Natural killer cell (primary cell): ENCODE measurements around the gene EXOC4. TPM values are rescaled to one million over a fixed set of nuclear protein-coding genes. Genes with fewer than 3 reads are reported as not detected.
"Not testable (repeated sequence)": the region's sequence is repeated elsewhere in the genome, so short reads cannot be mapped to it uniquely, and the experiment has no call there.

Experiments
- ATAC-seq, 3 donors: fragments of 150-1000 bp in 2 of 3; fragments of 200-7000 bp in 1 of 3; cut with Tn5 transposase; 1 replicate in 1 of 3; 2 replicates in 2 of 3; pipeline ENCODE4 v1.10.0; 2021; ENCODE audit warnings: mild to moderate bottlenecking in 2 of 3, moderate library complexity in 2 of 3
- DNase-seq, 2 donors: peaks; one replicate each; pipeline versions ENCODE4 v3.0.0 to v3.0.0-alpha.2; 2013 to 2021; ENCODE audit warnings: mixed read lengths in 1 of 2
- H3K27ac ChIP-seq: one replicate; pipeline ENCODE4 v1.5.1; 2013; ENCODE audit warnings: mild to moderate bottlenecking, low read length
- H3K27me3 ChIP-seq: one replicate; pipeline ENCODE4 v1.6.1; 2013; ENCODE audit warnings: low read length; ENCODE audit not compliant: control insufficient read depth, insufficient read depth
- H3K36me3 ChIP-seq: one replicate; pipeline ENCODE4 v1.6.1; 2013; ENCODE audit warnings: low read length; ENCODE audit not compliant: control insufficient read depth, insufficient read depth
- H3K4me1 ChIP-seq: one replicate; pipeline ENCODE4 v1.6.1; 2013; ENCODE audit warnings: low read length; ENCODE audit not compliant: control insufficient read depth, insufficient read depth
- H3K4me3 ChIP-seq: one replicate; pipeline ENCODE4 v1.5.1; 2013; ENCODE audit warnings: low read length
- H3K9me3 ChIP-seq: one replicate; pipeline ENCODE4 v1.6.1; 2013; ENCODE audit warnings: low read length; ENCODE audit not compliant: control insufficient read depth, insufficient read depth
- H3K27ac Mint-ChIP-seq, 2 donors: one replicate each; pipeline ENCODE4 v1.8.0; 2022; ENCODE audit warnings: mild to moderate bottlenecking in 2 of 2, mixed read lengths in 2 of 2, moderate library complexity in 1 of 2
- H3K27me3 Mint-ChIP-seq, 2 donors: one replicate each; pipeline ENCODE4 v1.8.0; 2022; ENCODE audit warnings: low read depth in 2 of 2, mixed read lengths in 2 of 2
- H3K36me3 Mint-ChIP-seq: one replicate; pipeline ENCODE4 v1.8.0; 2022; ENCODE audit warnings: mixed read lengths
- H3K4me1 Mint-ChIP-seq, 2 donors: one replicate each; pipeline ENCODE4 v1.8.0; 2022; ENCODE audit warnings: mixed read lengths in 2 of 2
- H3K4me3 Mint-ChIP-seq: one replicate; pipeline ENCODE4 v1.8.0; 2022; ENCODE audit warnings: mild to moderate bottlenecking, moderate library complexity, mixed read lengths
- H3K9me3 Mint-ChIP-seq, 2 donors: one replicate each; pipeline ENCODE4 v1.8.0; 2022; ENCODE audit warnings: mixed read lengths in 2 of 2
- WGBS: methylation state at CpG from one replicate; pipeline ENCODE4 v1.1.7; 2013; ENCODE audit warnings: missing lambda C conversion rate; ENCODE audit not compliant: insufficient coverage; 5-methylcytosine and 5-hydroxymethylcytosine counted together
- intact Hi-C: fragments of 100-400 bp; cut with micrococcal nuclease; formaldehyde crosslinking; loops from one replicate; pipeline ENCODE4 v1.14.2; 2022
- total RNA-seq, 4 donors: library from RNA; stranded (reverse); fragments of 120-200 nt in 1 of 4; gene quantifications; one replicate each; pipeline versions ENCODE4 v1.2.3 to v1.2.4, GENCODE V29; 2013 to 2022
- TF ChIP-seq, protein P1 (sequence below): fragments of 200-600 bp; IDR thresholded peaks from one replicate; pipeline ENCODE4 v1.8.0; 2022; ENCODE audit warnings: antibody characterized with exemption

EXOC4 gene
- total RNA-seq, 3 donors from 2014 or later (not counting 1 experiment from before 2014, with no cell fraction given) = 105 to 148 (median 123) TPM

DNA sequence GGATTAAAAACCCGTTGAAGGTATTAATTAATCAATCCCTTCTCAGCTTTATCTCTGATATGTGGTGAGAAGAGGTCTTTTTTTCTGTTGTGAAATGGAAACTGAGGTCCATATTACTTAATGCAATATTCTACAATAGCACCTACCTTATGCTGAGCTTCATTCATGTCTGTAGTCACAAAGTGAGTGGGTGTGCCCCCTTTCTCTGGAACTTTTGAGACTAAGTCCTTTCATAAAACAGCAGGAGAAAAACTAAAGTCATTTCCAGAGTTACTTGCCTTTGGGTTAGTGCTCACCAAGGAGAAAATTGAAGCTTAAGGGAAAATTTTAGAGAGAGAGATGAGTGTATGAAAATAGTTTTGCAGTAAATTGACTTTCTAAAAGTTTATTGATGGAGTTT, 61.2 kb downstream of the EXOC4 start:
- ATAC-seq (no peak), DNase-seq (no peak)
- peaks cover 15 to 18% of the 10 kb centered on the region in 2 donors for H3K4me1 Mint-ChIP-seq
- Histone ChIP-seq H3K36me3 (peaks cover under 1% of the 10 kb centered on the region), H3K9me3 (no peaks in the 10 kb centered on the region), H3K4me1 (no peaks in the 10 kb centered on the region), H3K27ac (no peak overlapping the region), H3K4me3 (no peak overlapping the region), H3K27me3 (no peaks in the 10 kb centered on the region)
- WGBS = no CpG with 5 or more reads among the region's 1 CpG
- no peaks in the 10 kb centered on the region for H3K9me3 Mint-ChIP-seq
- no peak overlapping the region for H3K4me3 Mint-ChIP-seq
- no peak overlapping the region for H3K27ac Mint-ChIP-seq
- TF ChIP-seq, protein P1, sequence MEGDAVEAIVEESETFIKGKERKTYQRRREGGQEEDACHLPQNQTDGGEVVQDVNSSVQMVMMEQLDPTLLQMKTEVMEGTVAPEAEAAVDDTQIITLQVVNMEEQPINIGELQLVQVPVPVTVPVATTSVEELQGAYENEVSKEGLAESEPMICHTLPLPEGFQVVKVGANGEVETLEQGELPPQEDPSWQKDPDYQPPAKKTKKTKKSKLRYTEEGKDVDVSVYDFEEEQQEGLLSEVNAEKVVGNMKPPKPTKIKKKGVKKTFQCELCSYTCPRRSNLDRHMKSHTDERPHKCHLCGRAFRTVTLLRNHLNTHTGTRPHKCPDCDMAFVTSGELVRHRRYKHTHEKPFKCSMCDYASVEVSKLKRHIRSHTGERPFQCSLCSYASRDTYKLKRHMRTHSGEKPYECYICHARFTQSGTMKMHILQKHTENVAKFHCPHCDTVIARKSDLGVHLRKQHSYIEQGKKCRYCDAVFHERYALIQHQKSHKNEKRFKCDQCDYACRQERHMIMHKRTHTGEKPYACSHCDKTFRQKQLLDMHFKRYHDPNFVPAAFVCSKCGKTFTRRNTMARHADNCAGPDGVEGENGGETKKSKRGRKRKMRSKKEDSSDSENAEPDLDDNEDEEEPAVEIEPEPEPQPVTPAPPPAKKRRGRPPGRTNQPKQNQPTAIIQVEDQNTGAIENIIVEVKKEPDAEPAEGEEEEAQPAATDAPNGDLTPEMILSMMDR = no peak
- H3K27me3 Mint-ChIP-seq = no peaks in the 10 kb centered on the region
- peaks cover 15% of the 10 kb centered on the region for H3K36me3 Mint-ChIP-seq
- intact Hi-C loops = no loop called here

DNA sequence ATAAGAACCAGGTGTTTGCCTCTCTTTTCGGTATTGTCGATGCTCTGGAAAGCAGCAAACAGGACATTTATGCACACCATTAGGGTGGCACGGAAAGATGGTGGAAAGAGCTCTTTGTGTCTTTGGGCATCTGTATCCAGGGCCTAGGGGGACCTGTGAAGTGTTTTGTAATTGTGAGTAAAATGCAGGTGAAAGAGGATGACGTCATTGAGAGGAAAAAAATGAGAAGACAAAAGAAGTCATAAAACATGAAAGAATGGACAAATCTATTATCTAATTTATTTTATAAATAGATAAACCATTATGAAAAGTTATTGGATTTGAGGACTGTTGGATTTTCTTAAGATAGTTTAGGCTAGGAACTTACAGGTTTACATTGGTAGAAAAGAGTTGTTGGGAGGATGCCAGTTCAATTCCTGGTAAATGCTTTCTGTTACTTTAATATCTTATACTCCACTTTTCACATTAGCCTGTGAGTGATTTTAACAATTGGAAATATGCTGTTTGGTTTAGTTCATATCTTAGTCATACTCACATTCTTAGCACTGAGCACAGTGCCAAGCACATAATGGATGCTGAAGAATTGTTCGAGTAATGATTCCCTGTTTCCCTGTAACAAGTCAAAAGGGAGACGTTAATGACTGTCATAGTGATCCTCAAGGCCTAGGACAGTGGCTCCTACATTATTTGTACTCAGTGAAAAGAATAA, 62.6 kb downstream of the EXOC4 start:
- over 99% methylated on average over 5 of the region's 6 CpGs for WGBS
- TF ChIP-seq, protein P1 = no peak
- Histone ChIP-seq H3K4me3 (no peak overlapping the region), H3K36me3 (peaks cover 4% of the 10 kb centered on the region), H3K4me1 (no peaks in the 10 kb centered on the region), H3K27me3 (no peaks in the 10 kb centered on the region), H3K9me3 (no peaks in the 10 kb centered on the region), H3K27ac (no peak overlapping the region)
- H3K27me3 Mint-ChIP-seq = no peaks in the 10 kb centered on the region
- H3K36me3 Mint-ChIP-seq = peaks cover 18% of the 10 kb centered on the region
- ATAC-seq (no peak), DNase-seq (no peak)
- no peak overlapping the region for H3K27ac Mint-ChIP-seq
- H3K9me3 Mint-ChIP-seq = no peaks in the 10 kb centered on the region
- H3K4me1 Mint-ChIP-seq = peaks cover 18 to 19% of the 10 kb centered on the region in 2 donors
- no peak overlapping the region for H3K4me3 Mint-ChIP-seq
- intact Hi-C loops = no loop called here

GRCh38 chr7:133319842-133320241, 67.0 kb downstream of the EXOC4 start:
- Histone ChIP-seq H3K36me3 (peaks cover 4% of the 10 kb centered on the region), H3K4me3 (no peak overlapping the region), H3K9me3 (no peaks in the 10 kb centered on the region), H3K4me1 (no peaks in the 10 kb centered on the region), H3K27me3 (no peaks in the 10 kb centered on the region), H3K27ac (no peak overlapping the region)
- WGBS = 100% methylated on average over 1 of the region's 2 CpGs
- Mint-ChIP-seq H3K36me3 (peaks cover 14% of the 10 kb centered on the region), H3K4me3 (no peak overlapping the region), H3K27me3 (no peaks in the 10 kb centered on the region), H3K4me1 (peaks cover 14 to 17% of the 10 kb centered on the region in 2 donors), H3K9me3 (no peaks in the 10 kb centered on the region), H3K27ac (no peak overlapping the region)
- no peak for ATAC-seq
- no peak for DNase-seq
- intact Hi-C loops = no loop called here
- TF ChIP-seq, protein P1 = no peak

GRCh38 chr7:133320891-133321290, 68.0 kb downstream of the EXOC4 start:
- intact Hi-C loops = no loop called here
- DNase-seq (no peak), ATAC-seq (no peak)
- peaks cover 4% of the 10 kb centered on the region for H3K36me3 ChIP-seq
- Mint-ChIP-seq H3K9me3 (no peaks in the 10 kb centered on the region), H3K27me3 (no peaks in the 10 kb centered on the region), H3K4me3 (no peak overlapping the region), H3K4me1 (peaks cover 14% of the 10 kb centered on the region in 2 donors), H3K36me3 (peaks cover 19% of the 10 kb centered on the region), H3K27ac (no peak overlapping the region)
- TF ChIP-seq, protein P1 = no peak
- H3K4me3 ChIP-seq = no peak overlapping the region
- H3K9me3 ChIP-seq = no peaks in the 10 kb centered on the region
- WGBS = 90% methylated on average over 2 of the region's 2 CpGs
- H3K4me1 ChIP-seq = no peaks in the 10 kb centered on the region
- no peak overlapping the region for H3K27ac ChIP-seq
- H3K27me3 ChIP-seq = no peaks in the 10 kb centered on the region

- H3K4me3 Mint-ChIP-seq, H3K9me3 ChIP-seq, H3K27me3 ChIP-seq, H3K4me3 ChIP-seq, H3K27me3 Mint-ChIP-seq, H3K27ac Mint-ChIP-seq, H3K9me3 Mint-ChIP-seq, ATAC-seq, H3K4me1 ChIP-seq, H3K36me3 ChIP-seq, intact Hi-C loops, DNase-seq, H3K27ac ChIP-seq: not testable (repeated sequence)
- Mint-ChIP-seq H3K4me1 (peaks cover 14% of the 10 kb centered on the region in 2 donors), H3K36me3 (peaks cover 21% of the 10 kb centered on the region)
- 96% methylated on average over 4 of the region's 4 CpGs for WGBS
These were observed 68.5 kb downstream of the EXOC4 start for GRCh38 chr7:133321366-133321765.
